WTC11 (cell line): ENCODE results near the gene ACOX2.

Source experiments
- ATF2 ChIP-seq: sonication (generic); formaldehyde crosslinking; IDR thresholded peaks from 2 replicates; pipeline ENCODE4 v1.8.1; 2022; ENCODE audit warnings: low read depth, missing genetic modification reagents, borderline replicate concordance
- CBFB ChIP-seq: sonication (generic); formaldehyde crosslinking; IDR thresholded peaks from 2 replicates; pipeline ENCODE4 v1.8.1; 2022; ENCODE audit warnings: mild to moderate bottlenecking, low read depth, missing genetic modification reagents
- CTCF ChIP-seq: fragments of 200-600 bp; IDR thresholded peaks from 2 replicates; pipeline ENCODE4 v1.8.0; 2022; ENCODE audit warnings: antibody characterized with exemption
- E2F1 ChIP-seq: sonication (generic); formaldehyde crosslinking; IDR thresholded peaks from 2 replicates; pipeline ENCODE4 v1.8.0; 2022; ENCODE audit warnings: mild to moderate bottlenecking, missing genetic modification reagents
- FOXK1 ChIP-seq: sonication (generic); formaldehyde crosslinking; IDR thresholded peaks from 2 replicates; pipeline ENCODE4 v1.8.0; 2022; ENCODE audit warnings: mild to moderate bottlenecking, moderate library complexity, missing genetic modification reagents
- MAX ChIP-seq: sonication (generic); formaldehyde crosslinking; IDR thresholded peaks from 2 replicates; pipeline ENCODE4 v1.8.0; 2022; ENCODE audit warnings: mild to moderate bottlenecking, missing genetic modification reagents
- TEAD4 ChIP-seq: sonication (generic); formaldehyde crosslinking; IDR thresholded peaks from 2 replicates; pipeline ENCODE4 v1.8.0; 2022; ENCODE audit warnings: mild to moderate bottlenecking, missing genetic modification reagents
- USF1 ChIP-seq: sonication (generic); formaldehyde crosslinking; IDR thresholded peaks from 2 replicates; pipeline ENCODE4 v1.8.0; 2022; ENCODE audit warnings: mild to moderate bottlenecking, missing genetic modification reagents
- USF2 ChIP-seq: sonication (generic); formaldehyde crosslinking; IDR thresholded peaks from 2 replicates; pipeline ENCODE4 v1.8.1; 2023; ENCODE audit warnings: mild to moderate bottlenecking, missing genetic modification reagents, moderate library complexity
- ZNF232 ChIP-seq: sonication (generic); formaldehyde crosslinking; IDR thresholded peaks from 2 replicates; pipeline ENCODE4 v1.8.0; 2022; ENCODE audit warnings: mild to moderate bottlenecking, missing genetic modification reagents
- ZNF263 ChIP-seq: sonication (generic); formaldehyde crosslinking; IDR thresholded peaks from 2 replicates; pipeline ENCODE4 v1.8.1; 2022; ENCODE audit warnings: low read depth, mild to moderate bottlenecking, moderate library complexity, missing genetic modification reagents

- TF ChIP-seq CTCF (peak; percentile 56), ATF2 (CRISPR knock-in tag) (no peak), ZNF263 (CRISPR knock-in tag) (no peak), TEAD4 (CRISPR knock-in tag) (no peak), FOXK1 (CRISPR knock-in tag) (no peak), E2F1 (CRISPR knock-in tag) (no peak), USF1 (CRISPR knock-in tag) (no peak), USF2 (CRISPR knock-in tag) (no peak), MAX (CRISPR knock-in tag) (peak; percentile 57; the same call in 1 of the 2 replicates), ZNF232 (CRISPR knock-in tag) (no peak), CBFB (CRISPR knock-in tag) (no peak)
Observed at GRCh38 chr3:58585005-58585786, 48.2 kb upstream of the ACOX2 start.
